Ramos (cell line): ENCODE results near the gene CBX6.
"Not testable (repeated sequence)": the region's sequence is repeated elsewhere in the genome, so short reads cannot be mapped to it uniquely, and the experiment has no call there.

Experiments used
- in situ Hi-C: fragments of 300-500 bp; cut with MboI; formaldehyde crosslinking; loops from one replicate; pipeline ENCODE4 v1.14.3; 2022; ENCODE audit warnings: low sequenced_read_pairs; ENCODE audit not compliant: unreplicated experiment

The CBX6 gene

DNA sequence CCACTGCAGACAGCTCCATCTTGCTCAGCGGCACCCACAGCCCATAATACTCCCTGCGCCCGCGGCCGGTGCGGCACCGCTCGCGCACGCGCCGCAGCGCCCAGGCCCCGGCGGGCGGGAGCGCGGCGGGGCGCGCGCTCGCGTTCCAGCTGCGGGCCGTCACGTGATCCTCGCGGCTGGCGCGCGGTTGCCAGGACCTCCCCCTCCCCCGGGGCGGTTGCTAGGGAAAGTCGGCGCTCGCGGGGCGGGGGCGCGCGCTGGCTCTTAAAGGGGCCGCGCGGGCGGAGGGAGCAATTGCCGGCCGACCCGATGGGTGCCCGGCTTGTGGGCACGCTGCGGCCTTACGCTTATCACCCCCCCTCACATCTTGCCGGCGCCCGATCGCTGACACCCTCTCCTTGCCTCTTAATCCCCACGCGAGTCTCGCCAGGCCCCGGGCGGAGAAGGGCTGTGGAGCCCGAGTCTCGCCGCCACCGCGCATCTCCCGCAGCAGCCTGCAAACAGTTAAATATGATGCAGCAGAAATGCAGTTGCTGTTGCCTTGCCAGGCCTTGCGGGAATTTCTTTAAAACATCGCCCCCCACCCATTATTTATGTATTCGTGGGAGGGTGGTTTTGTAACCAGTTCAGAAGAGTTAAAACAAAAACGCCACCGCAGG is at the start of gene CBX6:
Gene CBX6 (minus strand): TSS at position 45 of the 659 bp plus-strand sequence. CDS start 26 bp downstream, at position 19.
- in situ Hi-C loops = loop anchor here (10.0 kb wide), 2 partner anchors 252 to 282 kb away; partner anchors contain the start of gene CBX7

DNA sequence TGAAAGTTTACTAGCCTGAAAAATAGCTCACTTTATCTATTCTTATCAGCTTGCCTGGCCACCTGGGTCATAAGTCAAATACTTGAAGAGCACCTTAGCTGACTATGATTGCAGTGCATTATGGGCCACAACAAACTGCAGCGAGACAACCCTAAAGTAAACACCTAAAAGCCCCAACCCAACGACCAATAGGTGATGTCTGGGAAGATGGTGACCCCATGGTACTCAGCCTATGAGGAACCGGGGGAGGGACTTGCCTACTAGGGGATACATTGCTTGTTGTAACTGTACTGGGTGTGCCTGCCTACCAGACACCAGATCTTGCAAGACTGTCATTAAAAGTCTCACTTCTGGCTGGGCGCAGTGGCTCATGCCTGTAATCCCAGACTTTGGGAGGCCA is 49.8 kb upstream of the CBX6 start:
- in situ Hi-C loops = no loop called here

DNA sequence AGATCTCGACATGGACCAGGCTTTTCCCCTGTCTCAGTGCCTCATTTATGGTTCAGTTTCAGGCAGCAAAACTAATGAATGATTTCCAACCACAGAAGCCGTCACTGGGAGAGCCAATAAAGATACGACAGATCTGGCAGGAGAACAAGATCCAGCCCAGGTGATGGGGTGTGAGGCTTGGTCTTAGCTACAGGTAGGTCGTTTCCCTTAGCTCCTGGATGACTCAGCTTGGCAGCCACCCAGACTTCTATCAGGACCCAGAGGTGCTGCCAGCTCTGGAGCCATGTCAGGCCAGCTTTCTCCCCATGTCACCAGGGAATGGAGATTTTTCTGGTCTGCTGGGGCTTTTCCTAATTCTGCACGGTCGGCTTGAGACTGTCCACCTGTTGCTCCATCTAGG is 49.1 kb upstream of the CBX6 start:
- in situ Hi-C loops = no loop called here

DNA sequence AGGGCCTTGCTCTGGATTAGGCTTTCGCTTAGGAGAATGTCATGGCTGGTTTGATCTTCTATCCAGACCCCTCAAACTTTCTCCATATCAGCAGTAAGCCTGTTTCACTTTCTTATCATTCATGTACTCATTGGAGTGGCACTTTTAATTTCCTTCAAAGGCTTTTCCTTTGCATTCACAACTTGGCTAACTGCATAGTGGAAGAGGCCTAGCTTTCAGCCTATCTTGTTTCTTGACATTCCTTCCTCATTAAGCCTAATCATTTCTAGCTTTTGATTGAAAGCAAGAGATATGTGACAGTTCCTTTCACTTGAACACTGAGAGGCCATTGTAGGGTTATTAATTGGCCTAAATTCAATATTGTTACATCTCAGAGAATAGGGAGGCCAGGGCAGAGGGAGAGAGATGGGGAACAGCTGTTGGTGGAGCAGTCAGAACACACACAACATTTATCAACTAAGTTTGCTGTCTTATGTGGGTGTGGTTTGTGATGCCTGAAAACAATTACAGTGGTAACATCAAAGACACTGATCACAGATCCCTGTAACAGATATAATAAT is 47.7 kb upstream of the CBX6 start:
- in situ Hi-C loops = no loop called here

DNA sequence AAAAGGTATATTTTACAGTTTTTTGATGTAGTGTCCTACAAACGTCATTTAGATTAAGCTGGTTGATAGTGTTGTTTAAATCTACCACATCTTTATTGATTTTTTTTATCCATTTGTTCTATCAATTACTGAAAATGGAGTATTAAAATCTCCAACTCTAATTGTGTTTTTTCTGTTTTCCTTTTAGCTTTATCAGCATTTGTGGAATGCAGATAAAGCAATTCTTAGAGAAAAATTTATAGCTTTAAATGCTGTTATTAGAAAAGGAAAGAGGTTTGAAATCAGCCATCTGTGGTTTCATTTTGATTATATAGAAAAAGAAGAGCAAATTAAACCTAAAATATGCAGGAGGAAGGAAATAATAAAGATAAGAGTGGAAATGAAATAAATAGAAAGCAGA is 39.4 kb upstream of the CBX6 start:
- in situ Hi-C loops = no loop called here

DNA sequence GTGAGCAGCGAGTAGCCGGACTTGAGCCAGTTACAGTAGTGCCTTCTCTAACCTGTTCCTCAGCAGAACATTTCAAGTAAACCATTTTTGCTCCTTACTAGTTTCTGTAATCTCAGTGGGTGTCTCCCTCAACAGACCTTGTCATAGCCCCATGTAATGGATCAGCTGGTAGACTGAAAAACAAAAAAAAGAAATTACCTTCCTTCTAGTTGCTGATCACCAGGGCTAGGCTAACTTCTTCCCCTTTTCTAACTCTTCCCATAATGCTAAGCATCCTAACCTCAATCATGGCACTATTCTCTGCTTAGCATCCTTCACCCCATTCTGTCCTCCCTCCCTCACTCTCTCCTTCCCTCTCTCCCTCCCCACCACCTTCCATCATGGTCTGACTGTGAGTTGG is 35.8 kb upstream of the CBX6 start:
- in situ Hi-C loops = no loop called here

DNA sequence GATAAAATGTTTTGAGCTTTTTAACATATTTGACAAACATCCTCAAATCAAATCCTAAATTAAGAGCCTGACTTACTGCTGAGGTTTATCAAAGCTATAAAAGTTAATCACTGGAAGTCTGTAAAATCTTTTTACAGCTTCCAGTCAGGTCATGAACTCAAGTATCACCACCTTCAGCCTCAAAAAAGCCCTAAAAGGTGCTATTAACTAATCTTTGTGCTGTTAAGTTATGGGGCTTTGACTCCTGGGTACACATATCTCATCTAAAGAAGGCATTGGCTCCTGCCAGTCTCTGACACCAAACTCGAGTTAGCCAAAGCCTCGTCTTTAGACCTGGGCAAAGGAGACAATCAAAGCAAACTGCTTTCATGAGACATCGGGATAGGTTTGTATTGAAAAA is 34.0 kb upstream of the CBX6 start:
- in situ Hi-C loops = no loop called here

DNA sequence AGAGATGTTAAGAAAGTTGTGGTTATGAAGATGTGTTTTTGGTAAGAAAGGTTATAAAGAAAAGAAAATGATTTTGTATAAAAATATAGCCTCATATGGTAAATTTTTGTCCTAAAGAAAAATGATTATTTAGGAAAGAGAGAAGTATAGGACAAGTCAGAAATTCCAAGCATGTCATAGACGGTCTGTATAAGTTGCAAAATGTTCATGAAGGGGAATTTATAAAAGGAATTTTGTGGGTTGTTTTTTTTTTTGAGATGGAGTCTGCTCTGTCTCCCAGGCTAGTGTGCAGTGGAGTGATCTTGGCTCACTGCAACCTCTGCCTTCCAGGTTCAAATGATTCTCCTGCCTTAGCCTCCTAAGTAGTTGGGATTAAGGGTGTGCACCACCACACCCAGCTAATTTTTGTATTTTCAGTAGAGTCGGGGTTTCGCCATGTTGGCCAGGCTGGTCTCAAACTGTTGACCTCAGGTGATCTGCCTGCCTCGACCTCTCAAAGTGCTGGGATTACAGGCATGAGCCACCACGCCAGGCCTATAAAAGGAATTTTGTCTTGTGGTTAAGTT is 32.1 kb upstream of the CBX6 start:
- in situ Hi-C loops = not testable (repeated sequence)

DNA sequence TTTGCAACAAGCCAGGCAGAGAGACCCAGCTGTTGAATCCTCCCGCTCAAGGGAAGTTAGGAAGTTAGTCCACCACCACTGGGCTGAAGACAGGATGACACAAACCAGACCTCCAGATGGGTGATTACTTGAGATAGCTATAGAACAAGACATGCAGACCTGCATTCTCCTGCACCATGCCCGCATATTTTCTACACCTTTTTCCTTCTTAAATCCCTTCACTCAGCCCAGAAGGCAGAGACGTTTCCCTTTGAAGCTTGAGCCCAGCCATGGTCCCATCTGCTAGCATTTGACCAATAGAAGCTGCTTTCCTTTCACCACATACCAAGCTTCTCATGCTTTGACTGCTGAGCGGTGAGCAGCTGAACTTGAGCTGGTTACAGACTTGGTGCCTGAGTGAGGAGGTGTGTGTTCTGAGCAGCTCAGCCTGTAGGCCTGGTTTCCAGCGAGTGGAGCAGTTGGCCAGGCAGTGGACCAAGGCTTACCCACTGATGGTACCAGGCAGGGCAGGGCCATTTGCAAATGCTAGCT is 29.2 kb upstream of the CBX6 start:
- in situ Hi-C loops = no loop called here

DNA sequence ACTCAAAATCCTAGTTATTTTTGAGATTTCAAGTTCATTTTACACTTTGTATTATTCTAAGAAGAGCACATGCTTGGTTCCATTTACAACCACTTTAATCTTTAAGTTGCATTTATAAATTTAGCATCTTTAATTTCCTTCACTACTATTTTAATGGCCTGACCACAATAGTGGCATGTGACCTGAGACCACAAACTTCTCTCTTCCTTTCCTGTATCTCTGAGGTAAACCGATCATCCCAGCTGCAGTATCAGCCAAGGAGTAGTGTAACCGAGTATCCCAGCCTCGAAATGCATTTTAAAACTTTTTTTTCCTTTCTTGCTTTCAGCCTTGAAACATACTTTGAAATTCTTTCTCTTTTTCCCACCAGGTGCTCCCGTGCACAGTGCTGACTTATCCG is 28.7 kb upstream of the CBX6 start:
- in situ Hi-C loops = no loop called here

DNA sequence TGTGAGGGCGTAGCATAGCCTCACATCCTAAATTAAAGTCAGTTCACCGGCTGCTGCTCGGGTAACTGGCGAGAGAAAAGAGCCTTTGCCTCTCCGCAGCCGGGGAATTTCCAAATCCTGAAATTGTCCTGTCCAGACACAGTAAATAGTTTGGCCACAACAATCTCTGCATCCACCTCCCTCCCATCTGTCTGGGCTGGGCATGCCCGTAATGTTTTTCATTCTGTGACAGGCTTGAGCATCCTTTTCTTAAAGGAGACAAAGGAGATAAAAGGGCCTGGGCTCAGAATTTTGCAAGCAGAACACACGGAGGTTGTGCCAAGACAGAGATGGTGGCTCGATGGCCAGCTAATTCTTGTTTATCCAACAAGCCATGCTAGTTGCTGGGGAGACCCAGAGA is 19.2 kb upstream of the CBX6 start:
- in situ Hi-C loops = no loop called here

DNA sequence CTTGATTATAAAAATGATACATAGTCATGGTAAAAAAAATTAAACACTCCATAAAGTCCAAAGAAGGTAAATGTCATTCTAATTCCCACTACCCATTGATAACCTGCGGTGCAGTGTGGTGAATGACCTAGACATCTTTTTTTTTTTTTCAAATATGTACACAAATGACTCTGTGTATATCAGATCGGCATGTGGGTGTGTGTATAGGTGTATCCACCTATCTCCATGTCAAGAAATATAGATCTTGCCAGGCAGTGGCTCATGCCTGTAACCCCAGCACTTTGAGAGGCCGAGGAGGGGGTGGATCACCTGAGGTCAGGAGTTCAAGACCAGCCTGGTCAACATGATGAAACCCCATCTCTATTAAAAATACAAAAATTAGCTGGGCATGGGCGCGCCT is 18.4 kb upstream of the CBX6 start:
- in situ Hi-C loops = no loop called here

DNA sequence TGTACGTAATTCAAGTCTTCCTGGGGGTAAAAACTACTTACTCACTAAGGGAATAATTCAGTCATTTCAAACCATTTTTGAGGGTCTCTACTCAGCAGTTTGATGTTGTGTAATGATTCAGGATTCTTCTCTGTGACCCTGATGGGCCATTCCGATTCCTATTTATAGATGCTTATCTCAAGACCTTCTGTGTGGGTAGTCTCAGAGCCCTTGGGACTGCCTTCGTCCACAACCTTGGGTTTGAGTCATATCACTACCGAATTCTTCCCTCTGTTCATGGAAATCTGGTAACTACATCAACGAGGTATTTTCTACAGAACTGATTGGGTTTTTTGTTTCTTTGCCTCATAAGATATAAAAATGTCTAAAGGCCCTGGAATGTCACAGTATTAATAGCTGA is 14.3 kb upstream of the CBX6 start:
- in situ Hi-C loops = no loop called here

DNA sequence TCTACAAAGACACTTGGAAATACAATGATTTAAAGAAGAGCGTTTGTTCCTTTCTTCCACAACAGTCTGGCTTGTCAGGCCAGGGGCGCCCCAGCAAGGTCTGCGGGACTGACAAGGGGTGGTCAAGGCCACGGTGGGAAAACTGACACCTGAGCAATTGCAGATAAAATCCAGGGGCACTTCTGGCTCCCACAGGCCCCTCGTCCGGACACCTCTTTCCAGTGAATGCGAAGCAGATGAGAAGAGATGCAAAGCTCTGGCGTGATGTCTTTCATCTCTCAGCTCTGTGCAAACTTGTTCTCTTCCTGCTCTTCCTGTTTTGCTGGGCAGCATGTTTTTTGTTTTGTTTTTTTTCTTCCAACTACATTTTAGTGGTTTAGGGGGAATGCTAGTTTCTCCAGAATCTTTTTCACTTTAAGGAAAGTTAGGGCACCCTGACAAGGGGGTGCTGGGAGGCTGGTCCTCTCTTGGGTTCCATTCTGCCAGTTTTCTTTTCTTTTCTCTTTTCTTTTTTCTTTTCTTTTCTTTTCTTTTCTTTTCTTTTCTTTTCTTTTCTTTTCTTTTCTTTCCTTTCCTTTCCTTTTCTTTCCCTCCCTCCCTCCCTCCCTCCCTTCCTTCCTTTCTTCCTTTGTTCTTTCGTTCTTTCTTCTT is 11.1 kb upstream of the CBX6 start:
- in situ Hi-C loops = no loop called here

DNA sequence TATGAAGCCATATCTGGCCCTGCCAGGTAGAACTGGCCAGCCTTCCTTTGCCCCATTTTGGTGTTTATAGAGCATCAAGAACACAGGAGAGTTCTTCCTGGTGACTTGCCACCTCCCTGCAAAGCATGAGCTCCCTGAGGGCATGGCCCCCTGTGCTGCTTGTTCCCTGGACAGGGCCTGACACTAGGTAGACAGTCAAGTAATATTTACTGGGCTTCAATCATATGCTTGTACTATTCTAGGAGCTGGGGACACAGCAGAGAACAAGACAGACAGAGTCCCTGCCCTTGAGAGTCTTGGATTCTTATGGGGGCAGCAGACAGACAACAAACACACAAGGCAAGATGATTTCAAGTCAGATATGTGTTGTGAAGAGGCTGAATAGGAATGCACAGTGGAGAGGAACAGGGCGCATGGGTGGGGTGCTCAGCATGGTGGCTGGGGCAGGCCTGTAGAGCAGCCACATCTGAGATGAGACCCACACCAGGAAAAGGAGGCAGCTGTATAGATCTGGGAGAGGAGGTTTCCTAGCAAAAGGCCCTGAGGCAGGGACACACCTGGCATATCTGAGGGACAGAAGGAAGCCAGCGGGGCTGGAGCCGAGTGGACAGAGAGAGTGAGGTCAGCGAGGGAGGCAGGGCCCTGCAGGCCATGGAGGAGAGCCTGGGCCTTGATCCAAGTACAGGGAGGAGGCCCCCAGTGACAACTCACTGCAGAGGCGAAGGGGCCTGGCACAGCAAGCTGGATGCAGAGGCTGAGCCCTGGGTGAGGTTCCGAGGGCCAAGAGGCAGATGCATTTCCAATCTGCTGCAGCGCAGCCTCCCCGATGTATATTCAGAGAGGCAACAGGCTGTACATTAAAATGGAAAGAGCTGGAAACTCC is 10.2 kb upstream of the CBX6 start:
- in situ Hi-C loops = no loop called here

DNA sequence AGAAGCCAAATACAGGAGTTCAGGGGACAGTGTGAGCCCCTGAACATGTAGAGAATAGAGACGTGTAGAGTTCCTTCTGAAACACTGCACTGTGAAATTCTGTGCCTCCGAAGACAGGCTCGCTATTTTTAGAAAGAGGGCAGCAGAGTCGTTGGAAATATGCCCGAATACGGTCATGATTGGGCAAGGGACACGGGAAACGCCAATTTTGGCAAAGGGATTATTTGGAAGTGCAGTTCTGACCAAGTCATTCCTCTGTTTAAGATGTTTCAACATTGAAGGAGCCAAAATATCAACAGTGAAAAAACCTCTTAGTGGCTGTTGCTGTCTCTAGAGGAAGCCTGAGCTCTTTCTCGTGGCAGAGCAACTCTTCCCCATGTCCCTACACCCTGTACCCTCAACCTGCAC is 9.5 kb upstream of the CBX6 start:
- in situ Hi-C loops = no loop called here

DNA sequence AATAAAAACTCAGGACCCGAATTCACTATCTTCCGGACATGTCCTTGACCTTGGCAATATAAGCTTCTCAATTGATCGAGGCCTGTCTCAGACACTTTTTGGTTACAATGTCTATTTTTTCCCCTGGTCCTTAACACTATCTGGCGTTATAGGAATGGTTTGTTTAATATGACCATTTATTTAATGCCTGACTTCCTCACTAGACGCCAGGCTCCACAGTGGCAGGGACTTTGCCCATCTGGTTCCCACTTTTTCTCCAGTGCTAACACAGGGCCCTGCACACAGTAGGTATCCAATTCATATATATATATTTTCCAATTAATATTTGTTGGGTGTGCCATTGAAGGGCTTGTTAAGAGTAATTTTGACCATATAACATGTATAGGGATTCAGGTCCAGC is 7.9 kb upstream of the CBX6 start:
- in situ Hi-C loops = loop anchor here (10.0 kb wide), 2 partner anchors 245 to 275 kb away; partner anchors contain the start of gene CBX7

DNA sequence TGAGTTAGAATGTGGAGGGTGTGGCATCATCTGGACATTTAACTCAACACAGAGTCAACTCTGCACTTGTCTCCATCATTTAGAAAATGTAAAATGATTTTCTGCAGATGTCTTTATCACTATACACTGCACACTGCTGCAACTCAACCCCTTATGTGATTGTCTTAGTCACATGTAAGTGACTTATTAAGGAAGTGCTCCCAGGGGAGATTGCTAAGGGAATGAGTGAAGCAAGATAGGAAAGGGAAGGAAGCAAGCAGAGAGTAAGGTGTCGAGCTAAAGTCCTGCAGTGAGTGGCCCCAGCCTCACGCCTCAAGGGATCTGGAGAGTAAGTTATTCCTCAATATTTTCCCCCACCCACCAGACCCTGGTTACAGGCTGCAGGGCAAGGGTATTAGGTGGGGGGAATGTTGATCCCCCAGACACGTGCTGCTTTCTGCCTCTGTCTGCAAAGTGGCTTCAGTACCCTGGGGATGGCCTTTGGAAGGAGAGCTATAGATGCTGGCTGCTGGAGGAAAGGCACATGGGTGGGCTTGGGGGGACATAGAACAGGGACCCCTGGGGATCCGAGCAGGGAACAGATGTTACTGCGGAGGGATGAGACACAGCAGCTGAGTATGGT is 7.2 kb upstream of the CBX6 start:
- in situ Hi-C loops = loop anchor here (10.0 kb wide), 2 partner anchors 246 to 276 kb away; partner anchors contain the start of gene CBX7

DNA sequence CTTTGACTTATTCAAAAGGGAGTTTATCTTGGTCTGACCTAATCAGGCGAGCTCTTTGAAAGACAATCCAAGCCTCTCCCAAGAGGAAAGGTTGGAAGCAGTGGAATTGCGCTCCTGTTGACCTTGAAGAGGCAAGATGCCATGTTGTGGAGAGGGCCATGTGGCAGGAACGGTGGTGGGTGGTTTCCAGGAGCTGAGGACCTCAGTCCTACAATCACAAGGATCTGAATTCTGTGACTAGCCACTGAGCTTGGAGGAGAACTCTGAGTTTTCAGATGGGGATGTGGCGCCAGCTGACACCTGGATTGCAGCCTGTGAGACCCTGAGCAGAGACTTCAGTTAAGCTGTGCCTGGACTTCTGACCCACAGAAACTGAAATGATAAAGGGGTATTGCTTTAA is 6.0 kb upstream of the CBX6 start:
- in situ Hi-C loops = loop anchor here (10.0 kb wide), 2 partner anchors 247 to 277 kb away; partner anchors contain the start of gene CBX7
